Nephron progenitor cell (in vitro differentiated cells): ENCODE measurements around the gene ZNF845.
A peak's percentile ranks its signal among the peaks of the same experiment; 100 is the strongest.
"Not testable (repeated sequence)": the region's sequence is repeated elsewhere in the genome, so short reads cannot be mapped to it uniquely, and the experiment has no call there.

Experiments
- DNase-seq: peaks from one replicate; pipeline ENCODE4 v3.0.0; 2021
- H3K27ac Mint-ChIP-seq: 2 replicates; pipeline ENCODE4 v1.8.0; 2021; ENCODE audit warnings: mild to moderate bottlenecking, moderate library complexity, mixed read lengths
- H3K27me3 Mint-ChIP-seq: 2 replicates; pipeline ENCODE4 v1.8.0; 2021; ENCODE audit warnings: mild to moderate bottlenecking, low read depth, mixed read lengths; ENCODE audit not compliant: poor library complexity
- H3K36me3 Mint-ChIP-seq: 2 replicates; pipeline ENCODE4 v1.8.0; 2021; ENCODE audit warnings: low read depth, mixed read lengths
- H3K4me1 Mint-ChIP-seq: 2 replicates; pipeline ENCODE4 v1.8.0; 2021; ENCODE audit warnings: mixed read lengths
- H3K4me3 Mint-ChIP-seq: 2 replicates; pipeline ENCODE4 v1.8.0; 2021; ENCODE audit warnings: mild to moderate bottlenecking, moderate library complexity, mixed read lengths
- H3K9me3 Mint-ChIP-seq: 2 replicates; pipeline ENCODE4 v1.8.0; 2021; ENCODE audit warnings: mild to moderate bottlenecking, moderate library complexity, mixed read lengths
- CTCF ChIP-seq: fragments of 200-600 bp; sonication (generic); IDR thresholded peaks from 2 replicates; pipeline ENCODE4 v1.5.0; 2021; ENCODE audit warnings: antibody characterized with exemption

The ZNF845 gene

GRCh38 chr19:53355739-53356138 lies 22.2 kb downstream of the ZNF845 start:
- TF ChIP-seq CTCF = no peak
- DNase-seq = no peak
- Mint-ChIP-seq H3K36me3 (peaks cover 75% of the 10 kb centered on the region), H3K9me3 (peaks cover 99% of the 10 kb centered on the region), H3K27ac (no peak overlapping the region), H3K27me3 (peaks cover 2% of the 10 kb centered on the region), H3K4me3 (no peak overlapping the region), H3K4me1 (no peaks in the 10 kb centered on the region)

- Mint-ChIP-seq H3K36me3 (peaks cover 52% of the 10 kb centered on the region), H3K27me3 (peaks cover 12% of the 10 kb centered on the region), H3K4me3 (no peak overlapping the region), H3K4me1 (no peaks in the 10 kb centered on the region), H3K9me3 (peaks cover 85% of the 10 kb centered on the region), H3K27ac (no peak overlapping the region)
- TF ChIP-seq CTCF = no peak
- DNase-seq = no peak
Measured at GRCh38 chr19:53357821-53358581, 24.5 kb downstream of the ZNF845 start.

- Mint-ChIP-seq H3K4me1 (peaks cover 10% of the 10 kb centered on the region), H3K9me3 (peaks cover 65% of the 10 kb centered on the region), H3K27me3 (peaks cover 20% of the 10 kb centered on the region), H3K36me3 (peaks cover 31% of the 10 kb centered on the region)
- H3K27ac Mint-ChIP-seq, DNase-seq, H3K4me3 Mint-ChIP-seq: not testable (repeated sequence)
Measured at GRCh38 chr19:53360056-53360455, 26.5 kb downstream of the ZNF845 start.

- peak within 1 kb of the TSS; percentile 92 for H3K4me3 Mint-ChIP-seq
- peaks cover 34% of the 10 kb centered on the region for H3K4me1 Mint-ChIP-seq
- peak; percentile 96 for DNase-seq
- peaks cover 18% of the 10 kb centered on the region for H3K9me3 Mint-ChIP-seq
- no peaks in the 10 kb centered on the region for H3K36me3 Mint-ChIP-seq
- H3K27ac Mint-ChIP-seq = peak within 1 kb of the TSS; percentile 90
- TF ChIP-seq CTCF = peak; percentile 24
- peaks cover 24% of the 10 kb centered on the region for H3K27me3 Mint-ChIP-seq
Measured at GRCh38 chr19:53365134-53365898, 31.8 kb downstream of the ZNF845 start, which contains the start of gene ZNF525. ZNF525 (plus strand) TSS chr19:53365705; CDS start chr19:53372282, 6,577 bp downstream.

- peaks cover 38% of the 10 kb centered on the region for H3K4me1 Mint-ChIP-seq
- H3K4me3 Mint-ChIP-seq = peak overlapping the region; percentile 92
- peak; percentile 47 for DNase-seq
- peak overlapping the region; percentile 90 for H3K27ac Mint-ChIP-seq
- peaks cover 26% of the 10 kb centered on the region for H3K27me3 Mint-ChIP-seq
- TF ChIP-seq CTCF = no peak
- H3K36me3 Mint-ChIP-seq = peaks cover 4% of the 10 kb centered on the region
- peaks cover 14% of the 10 kb centered on the region for H3K9me3 Mint-ChIP-seq
Measured at GRCh38 chr19:53365899-53366493, 32.4 kb downstream of the ZNF845 start.

- peaks cover 54% of the 10 kb centered on the region for H3K36me3 Mint-ChIP-seq
- peaks cover 20% of the 10 kb centered on the region for H3K4me1 Mint-ChIP-seq
- H3K9me3 Mint-ChIP-seq = peaks cover 10% of the 10 kb centered on the region
- peaks cover 6% of the 10 kb centered on the region for H3K27me3 Mint-ChIP-seq
- H3K4me3 Mint-ChIP-seq = no peak overlapping the region
- DNase-seq = no peak
- no peak overlapping the region for H3K27ac Mint-ChIP-seq
- TF ChIP-seq CTCF = no peak
Measured at GRCh38 chr19:53372196-53372595, 38.6 kb downstream of the ZNF845 start.
